ENCODE measurements around the gene PER1. TPM values are rescaled to one million over a fixed set of nuclear protein-coding genes. Genes with fewer than 3 reads are reported as not detected.
A peak's percentile ranks its signal among the peaks of the same experiment; 100 is the strongest.

The PER1 gene
- total RNA-seq, 1 experiment from 2014 or later, result 25.0 TPM

GRCh38 chr17:8131844-8132441 lies 20.3 kb downstream of the PER1 start:
- Histone ChIP-seq H3K9me3 (ENCODE audit: low read length) (no peaks in the 10 kb centered on the region), H3K9ac (ENCODE audit: low read length) (no peak overlapping the region), H3K9me2 (replicated peaks; ENCODE audit: low read length) (no peaks in the 10 kb centered on the region), H3K27me3 (ENCODE audit: low read length) (no peaks in the 10 kb centered on the region), H3K4me1 (ENCODE audit: insufficient read depth, low read length) (0 out of 2 replicates have a peak, but pooled peaks cover 4% of the 10 kb centered on the region), H3K27ac (ENCODE audit: low read length) (no peak overlapping the region), H2AFZ (ENCODE audit: low read length) (no peak overlapping the region), H3K36me3 (ENCODE audit: low read depth, low read length) (no peaks in the 10 kb centered on the region), H3F3A (ENCODE audit: low read length, unreplicated experiment) (peaks cover 4% of the 10 kb centered on the region), H3K4me3 (ENCODE audit: low read length) (no peak overlapping the region), H3K4me2 (ENCODE audit: low read length) (no peak overlapping the region), H4K20me1 (ENCODE audit: low read length) (no peaks in the 10 kb centered on the region), H3K79me2 (ENCODE audit: low read length) (no peaks in the 10 kb centered on the region)
- intact Hi-C loops (cut with micrococcal nuclease), result no loop called here
- ChIA-PET CTCF (no interaction called here), POLR2A (ENCODE audit: unreplicated experiment) (no interaction called here)
- no TSS peak for BruUV-seq (replicated peaks)
- peak; percentile 37 for DNase-seq
- TF ChIP-seq EZH2phosphoT487 (IDR thresholded peaks at IDR 0.05; ENCODE audit: borderline replicate concordance, low read length) (no peak), EZH2 (IDR thresholded peaks at IDR 0.05; ENCODE audit: low read length, unreplicated experiment) (no peak)
- TF ChIP-seq, protein P1, sequence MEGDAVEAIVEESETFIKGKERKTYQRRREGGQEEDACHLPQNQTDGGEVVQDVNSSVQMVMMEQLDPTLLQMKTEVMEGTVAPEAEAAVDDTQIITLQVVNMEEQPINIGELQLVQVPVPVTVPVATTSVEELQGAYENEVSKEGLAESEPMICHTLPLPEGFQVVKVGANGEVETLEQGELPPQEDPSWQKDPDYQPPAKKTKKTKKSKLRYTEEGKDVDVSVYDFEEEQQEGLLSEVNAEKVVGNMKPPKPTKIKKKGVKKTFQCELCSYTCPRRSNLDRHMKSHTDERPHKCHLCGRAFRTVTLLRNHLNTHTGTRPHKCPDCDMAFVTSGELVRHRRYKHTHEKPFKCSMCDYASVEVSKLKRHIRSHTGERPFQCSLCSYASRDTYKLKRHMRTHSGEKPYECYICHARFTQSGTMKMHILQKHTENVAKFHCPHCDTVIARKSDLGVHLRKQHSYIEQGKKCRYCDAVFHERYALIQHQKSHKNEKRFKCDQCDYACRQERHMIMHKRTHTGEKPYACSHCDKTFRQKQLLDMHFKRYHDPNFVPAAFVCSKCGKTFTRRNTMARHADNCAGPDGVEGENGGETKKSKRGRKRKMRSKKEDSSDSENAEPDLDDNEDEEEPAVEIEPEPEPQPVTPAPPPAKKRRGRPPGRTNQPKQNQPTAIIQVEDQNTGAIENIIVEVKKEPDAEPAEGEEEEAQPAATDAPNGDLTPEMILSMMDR (conservative IDR thresholded peaks at IDR 0.05; ENCODE audit: low read depth, low read length), result no peak
- 0 out of 2 replicates have a peak, but pooled peaks have one; percentile 37 for ATAC-seq

- no TSS peak for BruUV-seq (replicated peaks)
- no peaks in the 10 kb centered on the region for H3K36me3 ChIP-seq (ENCODE audit: low read depth, low read length)
- H3K9me3 ChIP-seq (ENCODE audit: low read length), result no peaks in the 10 kb centered on the region
- no peak overlapping the region for H2AFZ ChIP-seq (ENCODE audit: low read length)
- intact Hi-C loops (cut with micrococcal nuclease), result no loop called here
- TF ChIP-seq, protein P1 (conservative IDR thresholded peaks at IDR 0.05; ENCODE audit: low read depth, low read length), result no peak
- TF ChIP-seq EZH2 (IDR thresholded peaks at IDR 0.05; ENCODE audit: low read length, unreplicated experiment), result no peak
- TF ChIP-seq EZH2phosphoT487 (IDR thresholded peaks at IDR 0.05; ENCODE audit: borderline replicate concordance, low read length), result no peak
- no peak overlapping the region for H3K9ac ChIP-seq (ENCODE audit: low read length)
- H3K9me2 ChIP-seq (replicated peaks; ENCODE audit: low read length), result no peaks in the 10 kb centered on the region
- POLR2A ChIA-PET (ENCODE audit: unreplicated experiment), result no interaction called here
- H3K4me3 ChIP-seq (ENCODE audit: low read length), result no peak overlapping the region
- no peak overlapping the region for H3K27ac ChIP-seq (ENCODE audit: low read length)
- peaks cover 7% of the 10 kb centered on the region; the same call in 1 of the 2 replicates for H3K4me1 ChIP-seq (ENCODE audit: insufficient read depth, low read length)
- H3K79me2 ChIP-seq (ENCODE audit: low read length), result no peaks in the 10 kb centered on the region
- no peak overlapping the region for H3K4me2 ChIP-seq (ENCODE audit: low read length)
- ATAC-seq, result no peak
- DNase-seq, result no peak
- no peaks in the 10 kb centered on the region for H4K20me1 ChIP-seq (ENCODE audit: low read length)
- H3K27me3 ChIP-seq (ENCODE audit: low read length), result no peaks in the 10 kb centered on the region
- peaks cover 4% of the 10 kb centered on the region for H3F3A ChIP-seq (ENCODE audit: low read length, unreplicated experiment)
- CTCF ChIA-PET, result no interaction called here
Observed at GRCh38 chr17:8128125-8128784, 23.9 kb downstream of the PER1 start.
